Iris pigment epithelial cell (primary cell): ENCODE measurements around the gene LIMS2.

ENCODE experiments used
- DNase-seq: peaks from one replicate; pipeline ENCODE4 v3.0.0-alpha.2; 2011; ENCODE audit warnings: low read depth

The LIMS2 gene

GRCh38 chr2:127674241-127675209, 805 bp downstream of the LIMS2 start:
- DNase-seq: no peak

- DNase-seq: no peak
Observed at GRCh38 chr2:127673291-127674069, 1.9 kb downstream of the LIMS2 start.

DNA sequence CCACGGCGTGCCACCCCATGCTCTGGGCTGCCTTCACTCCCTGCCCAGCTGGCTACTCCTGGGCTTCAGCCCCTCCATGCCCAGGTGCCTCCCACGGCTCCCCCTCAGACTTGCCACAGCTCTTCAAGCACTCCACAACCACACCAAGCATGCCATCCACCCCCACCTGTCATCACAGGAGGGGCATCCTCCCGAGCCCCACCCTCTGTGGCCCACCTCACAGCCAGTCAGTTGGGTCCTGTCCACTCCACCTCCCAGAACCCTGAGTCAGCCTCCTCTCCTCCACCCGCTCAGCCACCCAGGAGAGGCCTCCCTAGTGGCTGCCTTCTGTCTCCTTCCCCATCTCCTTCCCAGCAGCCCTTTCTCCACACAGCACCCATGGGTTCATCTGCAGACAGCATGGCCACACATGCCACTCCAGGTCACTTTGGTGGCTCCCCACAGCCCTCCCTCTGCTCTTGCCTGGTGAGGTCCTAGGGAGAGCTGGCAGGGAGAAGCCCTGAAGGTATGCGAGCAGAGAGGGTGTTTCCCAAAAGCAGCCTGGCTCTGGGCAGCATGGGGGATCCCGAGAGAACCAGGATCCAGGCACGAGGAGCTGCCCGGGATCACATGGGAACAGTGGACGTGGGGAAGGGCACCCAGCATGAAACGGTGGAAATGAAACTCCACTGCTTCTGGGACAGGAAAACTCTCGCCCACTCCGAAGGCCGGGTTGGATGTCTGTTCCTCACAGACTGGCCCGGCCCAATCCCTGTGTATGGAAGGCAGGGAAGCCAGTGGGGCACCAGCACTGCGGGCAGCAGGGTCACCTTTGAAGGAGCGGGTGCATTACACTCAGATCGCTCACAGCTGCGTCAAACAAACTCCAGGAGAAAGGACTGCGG, 2.7 kb downstream of the LIMS2 start:
- DNase-seq: no peak

- DNase-seq: no peak
Observed at GRCh38 chr2:127671557-127672302, 3.6 kb downstream of the LIMS2 start.

- no peak for DNase-seq
Observed at GRCh38 chr2:127670957-127671290, 4.4 kb downstream of the LIMS2 start.

DNA sequence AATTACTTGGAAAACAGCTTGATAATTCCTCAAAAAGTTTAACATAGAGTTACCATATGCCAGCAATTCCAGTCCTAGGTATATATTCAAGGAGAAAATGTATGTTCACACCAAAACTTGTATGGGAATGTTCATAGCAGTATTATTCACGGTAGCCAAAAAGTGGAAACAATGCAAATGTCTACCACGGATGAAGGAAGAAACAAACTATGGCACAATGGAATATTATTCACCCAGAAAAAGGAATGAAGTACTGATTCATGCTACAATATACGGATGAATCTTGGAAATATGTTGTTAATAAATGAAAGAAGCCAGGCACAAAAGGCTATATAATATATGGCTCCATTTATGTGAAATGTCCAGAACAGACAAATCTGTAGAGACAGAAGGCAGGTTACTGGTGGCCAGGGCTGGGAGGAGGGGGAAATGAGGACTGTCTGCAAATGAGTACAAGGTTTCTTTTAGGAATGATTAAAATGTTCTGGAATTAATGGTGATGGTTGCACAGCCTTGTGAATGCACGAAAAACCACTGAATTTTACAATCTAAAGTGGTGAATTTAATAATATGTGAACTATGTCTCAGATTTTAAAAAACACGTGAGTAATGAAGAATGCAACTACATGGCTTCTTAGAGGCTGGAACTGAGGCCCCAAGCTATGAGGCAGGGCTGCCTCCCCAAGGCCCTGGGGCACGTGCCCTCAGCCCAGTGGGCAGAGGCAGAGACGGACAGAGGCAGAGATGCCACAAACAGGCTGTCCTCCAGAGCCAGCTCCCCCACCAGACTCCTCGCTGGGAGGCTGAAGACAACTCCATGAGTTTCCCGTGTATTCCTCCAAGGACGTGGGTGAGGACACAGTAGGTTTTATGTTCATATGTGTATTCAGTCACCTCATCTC, 5.0 kb downstream of the LIMS2 start:
- no peak for DNase-seq

GRCh38 chr2:127669056-127669455, 6.3 kb downstream of the LIMS2 start:
- no peak for DNase-seq

- DNase-seq: no peak
Observed at GRCh38 chr2:127665267-127665893, 9.9 kb downstream of the LIMS2 start.

- DNase-seq: no peak
Observed at GRCh38 chr2:127664895-127665225, 10.5 kb downstream of the LIMS2 start.

DNA sequence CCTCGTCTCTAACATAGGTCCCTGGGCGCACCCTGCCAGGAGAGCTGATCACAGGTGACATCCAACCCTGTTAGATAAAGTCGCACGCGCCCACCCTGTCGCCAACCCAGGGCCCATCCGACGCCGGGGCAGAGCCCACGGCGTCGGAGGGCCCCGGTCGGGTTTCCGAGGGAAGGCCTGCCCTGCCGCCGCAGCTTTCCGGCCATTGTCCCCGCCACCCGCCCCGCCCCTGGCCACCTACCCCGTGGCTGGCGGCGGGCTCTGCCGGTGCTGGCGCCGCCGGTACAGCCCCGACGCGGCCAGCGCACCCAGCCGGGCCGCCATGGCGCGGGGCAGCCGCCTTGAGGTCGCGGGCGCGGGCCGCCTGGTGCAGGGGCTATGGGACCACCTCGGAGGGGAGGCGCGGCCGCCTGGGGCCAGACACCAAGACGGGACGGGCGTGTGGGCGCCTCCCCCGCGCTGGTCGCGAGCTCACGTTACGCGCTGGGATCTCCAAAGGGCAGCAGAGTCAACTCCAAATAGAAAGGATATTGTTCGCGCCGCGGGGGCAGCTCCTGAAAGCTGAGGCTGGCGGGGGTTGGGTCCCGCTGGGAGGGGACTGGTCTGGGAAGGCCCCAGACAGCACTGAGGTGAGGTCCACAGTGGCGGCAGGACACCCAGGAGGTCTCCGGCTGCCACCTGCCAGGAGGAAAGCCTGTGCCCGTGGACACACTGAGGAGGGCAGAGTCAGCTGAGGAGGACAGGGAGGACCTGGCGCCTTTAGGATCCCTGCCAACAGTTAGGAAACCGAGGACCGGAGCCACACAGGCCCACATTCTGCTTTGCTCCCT, 11.1 kb downstream of the LIMS2 start:
- no peak for DNase-seq

- no peak for DNase-seq
Observed at GRCh38 chr2:127663566-127664064, 11.7 kb downstream of the LIMS2 start.

DNA sequence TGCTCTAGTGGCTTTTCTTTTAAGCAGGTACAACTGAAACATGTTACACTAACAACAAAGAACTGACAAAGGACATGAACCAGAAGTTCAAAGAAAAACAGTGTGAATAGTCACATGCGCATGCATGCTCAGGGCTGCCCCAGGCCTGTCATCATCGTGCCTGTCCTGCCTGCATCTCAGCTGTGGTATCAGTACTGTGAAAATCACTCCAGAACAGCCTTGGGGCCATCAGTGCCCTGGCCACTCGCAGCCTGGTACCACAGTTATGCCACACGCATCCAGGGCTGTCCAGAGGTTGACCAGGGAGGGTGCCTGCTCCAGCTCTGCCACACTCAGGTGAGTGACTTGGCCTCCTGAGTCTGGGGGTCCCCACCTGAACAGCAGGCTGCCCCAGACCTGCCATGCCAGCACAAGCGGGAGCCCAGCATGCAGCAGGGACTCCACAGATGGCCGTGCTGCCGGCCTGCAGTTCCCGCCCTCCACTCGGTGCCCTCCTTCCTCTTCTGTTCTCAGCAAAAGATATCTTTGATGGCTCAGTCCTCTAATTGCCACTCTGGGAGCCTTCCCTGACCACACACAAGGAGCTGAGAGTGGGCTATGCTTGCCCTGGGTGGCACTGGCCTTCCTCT, 12.3 kb downstream of the LIMS2 start:
- DNase-seq: no peak

GRCh38 chr2:127661949-127662510, 13.3 kb downstream of the LIMS2 start:
- DNase-seq: no peak

GRCh38 chr2:127661072-127661649, 14.2 kb downstream of the LIMS2 start:
- DNase-seq: no peak

- DNase-seq: no peak
Observed at GRCh38 chr2:127660291-127660578, 15.1 kb downstream of the LIMS2 start.

DNA sequence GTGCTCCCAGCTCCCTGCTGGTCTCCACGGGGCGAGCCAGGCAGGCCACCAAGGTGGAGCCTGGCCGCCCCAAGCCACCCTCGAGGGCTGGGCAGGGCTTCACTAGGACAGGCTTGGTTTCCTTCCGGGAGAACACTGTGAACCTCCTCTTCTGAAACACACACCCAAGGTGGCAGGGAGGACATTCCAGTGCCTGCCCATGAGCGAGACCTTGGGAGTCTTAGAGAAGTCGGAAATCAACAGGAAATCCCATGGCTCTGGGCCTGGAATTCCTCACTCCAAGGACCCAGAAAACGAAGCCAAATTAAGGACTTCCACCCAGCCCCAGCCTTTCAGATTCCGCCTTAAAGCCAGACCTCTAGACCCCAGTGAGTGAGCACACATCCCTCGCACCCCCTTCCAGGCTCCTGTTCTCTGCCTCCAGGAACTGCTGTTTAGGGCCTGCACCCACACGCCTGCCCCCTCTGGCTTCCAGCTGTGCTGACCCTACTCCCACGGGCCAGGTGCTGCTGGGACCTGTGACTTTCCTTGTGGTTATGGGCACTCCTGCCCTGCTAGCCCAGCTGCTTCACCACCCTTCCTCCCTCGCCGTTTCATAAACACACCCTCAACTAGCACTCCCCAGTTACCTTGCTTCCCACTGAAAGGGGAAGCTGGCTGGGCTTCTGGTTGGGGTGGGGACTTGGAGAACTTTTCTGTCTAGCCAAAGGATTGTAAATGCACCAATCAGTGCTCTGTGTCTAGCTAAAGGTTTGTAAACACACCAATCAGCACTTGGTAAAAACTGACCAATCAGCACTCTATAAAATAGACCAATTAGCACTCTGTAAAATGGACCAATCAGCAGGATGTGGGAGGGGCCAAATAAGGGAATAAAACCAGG, 15.7 kb downstream of the LIMS2 start:
- DNase-seq: no peak
